ENCODE results near the gene ADAP1. TPM values are rescaled to one million over a fixed set of nuclear protein-coding genes. Genes with fewer than 3 reads are reported as not detected.

Gene ADAP1
- total RNA-seq, 3 donors from 2014 or later = 75.0 to 79.6 (median 79.5) TPM

DNA sequence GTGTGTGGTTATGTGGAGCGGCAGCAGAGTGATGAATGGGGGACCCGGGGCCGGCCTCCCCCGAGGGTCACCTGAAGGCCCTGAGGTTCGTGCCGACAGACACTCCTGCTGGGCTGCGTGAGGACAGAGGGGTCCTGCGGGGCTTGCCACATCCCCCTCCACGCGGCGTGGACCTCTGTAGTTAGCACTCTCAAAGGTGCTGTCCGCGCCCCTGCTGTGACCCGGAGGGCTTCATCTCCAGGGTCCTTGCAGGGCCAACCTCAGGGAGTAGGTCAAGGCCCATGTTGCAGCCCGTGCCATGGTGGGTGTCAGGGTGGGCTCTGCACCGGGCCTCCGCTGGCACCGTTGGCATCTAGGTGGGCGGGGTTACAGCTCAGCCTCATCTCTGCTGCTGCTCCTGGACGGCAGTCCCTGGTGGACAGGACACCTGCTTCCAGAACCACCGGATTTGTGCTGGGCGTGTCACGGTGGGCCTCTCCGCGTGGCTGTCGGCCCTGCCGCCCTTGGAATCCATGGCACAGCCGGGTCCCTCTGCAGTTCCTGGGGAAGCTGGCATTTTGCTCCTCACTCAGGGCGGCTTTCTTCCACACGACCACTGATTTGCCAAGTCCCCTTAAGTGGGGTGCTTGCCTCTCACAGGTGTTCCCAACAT is 97.9 kb downstream of the ADAP1 start:
- H3K27me3 Mint-ChIP-seq (ENCODE audit: low read depth) = no peaks in the 10 kb centered on the region
- no peak for DNase-seq
- ATAC-seq = no peak
- H3K9me3 Mint-ChIP-seq = no peaks in the 10 kb centered on the region
- no peak overlapping the region for H3K4me3 Mint-ChIP-seq
- no peaks in the 10 kb centered on the region for H3K4me1 Mint-ChIP-seq (ENCODE audit: low read depth)
- H3K36me3 Mint-ChIP-seq (ENCODE audit: insufficient read depth) = peaks cover 35% of the 10 kb centered on the region

- Mint-ChIP-seq H3K9me3 (no peaks in the 10 kb centered on the region), H3K36me3 (ENCODE audit: insufficient read depth) (peaks cover 28% of the 10 kb centered on the region), H3K27me3 (ENCODE audit: low read depth) (no peaks in the 10 kb centered on the region), H3K4me3 (no peak overlapping the region), H3K4me1 (ENCODE audit: low read depth) (no peaks in the 10 kb centered on the region)
- DNase-seq = no peak
- ATAC-seq = no peak
Measured at GRCh38 chr7:855686-856369, 98.7 kb downstream of the ADAP1 start.

- peaks cover 20% of the 10 kb centered on the region for H3K36me3 Mint-ChIP-seq (ENCODE audit: insufficient read depth)
- no peak overlapping the region for H3K4me3 Mint-ChIP-seq
- no peaks in the 10 kb centered on the region for H3K9me3 Mint-ChIP-seq
- no peaks in the 10 kb centered on the region for H3K27me3 Mint-ChIP-seq (ENCODE audit: low read depth)
- DNase-seq (no peak), ATAC-seq (no peak)
- H3K4me1 Mint-ChIP-seq (ENCODE audit: low read depth) = no peaks in the 10 kb centered on the region
Measured at GRCh38 chr7:854118-854775, 100.2 kb downstream of the ADAP1 start.

DNA sequence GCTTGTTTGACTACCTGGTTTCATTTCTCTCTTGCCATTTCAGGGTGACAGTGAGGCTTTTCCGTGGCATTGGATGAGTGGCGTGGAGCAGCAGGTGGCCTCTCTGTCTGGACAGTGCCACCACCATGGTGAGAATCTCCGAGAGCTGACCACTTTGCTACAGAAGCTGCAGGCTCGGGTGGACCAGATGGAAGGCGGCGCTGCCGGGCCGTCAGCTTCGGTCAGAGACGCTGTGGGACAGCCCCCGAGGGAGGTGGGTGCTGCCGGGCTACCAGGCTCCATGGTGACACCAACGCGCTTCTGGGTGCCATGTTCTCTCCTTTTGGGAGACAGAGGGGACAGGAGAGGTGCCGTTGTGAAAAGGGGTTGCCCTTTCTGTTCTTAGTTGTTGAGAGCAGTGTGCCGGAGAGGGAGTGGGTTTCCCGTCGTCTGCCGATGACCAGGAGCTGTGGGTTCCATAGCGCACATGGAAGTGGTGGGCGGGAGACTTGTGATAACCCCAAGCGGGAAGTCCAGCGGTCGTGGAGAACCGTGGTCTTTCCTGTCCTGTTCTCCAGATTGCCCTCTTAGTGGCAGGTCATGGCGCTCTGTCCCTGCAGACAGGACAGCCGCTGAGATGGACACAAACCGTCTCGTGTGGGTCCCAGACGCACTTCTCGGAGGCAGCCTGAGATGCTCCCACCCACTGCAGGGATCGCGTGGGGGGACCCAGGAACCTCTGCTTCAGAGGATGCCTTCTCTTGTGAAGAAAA is 100.9 kb downstream of the ADAP1 start:
- Mint-ChIP-seq H3K4me1 (ENCODE audit: low read depth) (no peaks in the 10 kb centered on the region), H3K27me3 (ENCODE audit: low read depth) (no peaks in the 10 kb centered on the region), H3K4me3 (no peak overlapping the region), H3K36me3 (ENCODE audit: insufficient read depth) (peaks cover 20% of the 10 kb centered on the region), H3K9me3 (no peaks in the 10 kb centered on the region)
- DNase-seq = no peak
- no peak for ATAC-seq

DNA sequence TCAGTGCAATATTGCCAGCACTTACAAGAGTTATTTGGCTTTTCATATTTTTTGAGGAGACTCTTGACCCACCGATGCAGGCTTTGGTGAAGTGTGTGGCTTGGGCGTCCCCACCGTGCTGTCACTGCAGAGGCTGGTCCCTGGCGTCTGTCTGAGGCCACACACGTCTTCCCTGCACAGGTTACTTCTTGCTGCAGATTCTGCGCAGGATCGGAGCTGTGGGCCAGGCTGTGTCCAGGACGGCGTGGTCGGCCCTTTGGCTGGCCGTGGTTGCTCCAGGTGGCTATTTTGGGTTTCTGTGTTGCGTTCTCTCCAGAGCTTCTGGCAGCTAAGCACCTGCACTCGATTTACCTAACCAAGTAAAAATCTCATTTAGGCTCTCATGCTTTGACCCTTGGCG is 103.3 kb downstream of the ADAP1 start:
- ATAC-seq (no peak), DNase-seq (no peak)
- H3K4me3 Mint-ChIP-seq = no peak overlapping the region
- H3K9me3 Mint-ChIP-seq = no peaks in the 10 kb centered on the region
- H3K4me1 Mint-ChIP-seq (ENCODE audit: low read depth) = no peaks in the 10 kb centered on the region
- peaks cover 20% of the 10 kb centered on the region for H3K36me3 Mint-ChIP-seq (ENCODE audit: insufficient read depth)
- H3K27me3 Mint-ChIP-seq (ENCODE audit: low read depth) = no peaks in the 10 kb centered on the region

DNA sequence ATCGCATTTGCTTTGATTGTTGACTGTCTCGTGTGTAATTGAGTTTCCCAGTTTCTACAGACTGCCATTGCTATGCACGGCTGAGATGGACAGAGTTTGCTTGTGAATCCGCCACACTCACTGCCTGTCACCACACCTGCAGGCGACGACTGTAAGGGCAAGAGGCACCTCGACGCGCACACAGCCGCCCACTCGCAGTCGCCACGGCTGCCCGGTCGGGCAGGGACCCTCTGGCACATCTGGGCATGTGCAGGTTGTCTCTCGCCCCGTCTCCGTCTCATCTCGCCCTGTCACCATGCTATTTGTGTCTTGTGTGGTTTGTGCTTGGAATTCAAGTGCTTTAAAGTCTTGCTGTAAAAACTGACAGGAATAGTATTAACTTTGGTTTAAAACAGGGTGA is 104.7 kb downstream of the ADAP1 start:
- H3K27me3 Mint-ChIP-seq (ENCODE audit: low read depth) = no peaks in the 10 kb centered on the region
- no peak for ATAC-seq
- no peak overlapping the region for H3K4me3 Mint-ChIP-seq
- H3K36me3 Mint-ChIP-seq (ENCODE audit: insufficient read depth) = peaks cover 20% of the 10 kb centered on the region
- no peaks in the 10 kb centered on the region for H3K4me1 Mint-ChIP-seq (ENCODE audit: low read depth)
- H3K9me3 Mint-ChIP-seq = no peaks in the 10 kb centered on the region
- DNase-seq = no peak

- Mint-ChIP-seq H3K27me3 (ENCODE audit: low read depth) (no peaks in the 10 kb centered on the region), H3K9me3 (no peaks in the 10 kb centered on the region), H3K4me3 (no peak overlapping the region), H3K4me1 (ENCODE audit: low read depth) (no peaks in the 10 kb centered on the region), H3K36me3 (ENCODE audit: insufficient read depth) (peaks cover 20% of the 10 kb centered on the region)
- no peak for DNase-seq
- no peak for ATAC-seq
Measured at GRCh38 chr7:849145-849544, 105.3 kb downstream of the ADAP1 start.

Other genes with a start within 250 kb of the ADAP1 start
- 10 to 100 TPM; 52.3 to 69.3 (median 52.3) TPM for gene DNAAF5, start 228.0 kb downstream of the ADAP1 start, total RNA-seq
- 10 to 100 TPM; 38.8 to 58.6 (median 49.9) TPM for gene PRKAR1B, start 227.4 kb downstream of the ADAP1 start, total RNA-seq
- 10 to 100 TPM; 61.5 to 69.1 (median 63.0) TPM for gene SUN1, start 122.2 kb downstream of the ADAP1 start, total RNA-seq
- 10 to 100 TPM; 47.9 to 55.3 (median 52.1) TPM for gene GET4, start 78.1 kb downstream of the ADAP1 start, total RNA-seq
- 10 to 100 TPM; 17.5 to 19.0 (median 18.9) TPM for gene COX19, start 20.9 kb upstream of the ADAP1 start, total RNA-seq
- not detected for gene CYP2W1, start 28.5 kb upstream of the ADAP1 start, total RNA-seq
- under 1 TPM in 2 of 3 donors, not detected in 1; 0.21 to 0.52 TPM for gene GPR146, start 89.9 kb upstream of the ADAP1 start, total RNA-seq
- gene GPER1, start 133.4 kb upstream of the ADAP1 start, total RNA-seq = under 1 TPM; 0.08 to 0.11 (median 0.08) TPM
- gene ZFAND2A, start 205.5 kb upstream of the ADAP1 start, total RNA-seq = 10 to 100 TPM; 19.3 to 25.0 (median 22.3) TPM

Measured in activated T-cell treated with anti-CD3 and anti-CD28 coated beads, Interleukin-2, amount 50 U/mL, for 4 hours (primary cell).